Measurements from ENCODE around the gene AOC1. TPM values are rescaled to one million over a fixed set of nuclear protein-coding genes. Genes with fewer than 3 reads are reported as not detected.

Gene AOC1
- total RNA-seq, 2 experiments from 2014 or later = not detected

GRCh38 chr7:150903606-150904005, 51.3 kb downstream of the AOC1 start:
- Histone ChIP-seq H3K4me1 (ENCODE audit: insufficient read depth, low read length, poor library complexity, severe bottlenecking) (peaks cover 37% of the 10 kb centered on the region), H3K36me3 (ENCODE audit: insufficient read depth, low read length) (no peaks in the 10 kb centered on the region), H3K27ac (ENCODE audit: low read depth, low read length, poor library complexity, severe bottlenecking) (no peak overlapping the region), H2AFZ (ENCODE audit: low read length) (no peak overlapping the region), H3K9me2 (ENCODE audit: insufficient read depth, low read length) (0 out of 2 replicates have a peak, but pooled peaks cover 2% of the 10 kb centered on the region), H4K20me1 (ENCODE audit: insufficient read depth, low read length) (no peaks in the 10 kb centered on the region), H3K4me2 (ENCODE audit: low read length) (no peak overlapping the region), H3K79me2 (ENCODE audit: insufficient read depth, low read depth, low read length) (no peaks in the 10 kb centered on the region), H3K9me3 (ENCODE audit: low read length) (no peaks in the 10 kb centered on the region), H3K4me3 (ENCODE audit: low read depth, low read length, poor library complexity, severe bottlenecking) (no peak overlapping the region)
- BruUV-seq (replicated peaks) = no TSS peak
- intact Hi-C loops (cut with micrococcal nuclease; ENCODE audit: unreplicated experiment) = no loop called here
- TF ChIP-seq, protein P1, sequence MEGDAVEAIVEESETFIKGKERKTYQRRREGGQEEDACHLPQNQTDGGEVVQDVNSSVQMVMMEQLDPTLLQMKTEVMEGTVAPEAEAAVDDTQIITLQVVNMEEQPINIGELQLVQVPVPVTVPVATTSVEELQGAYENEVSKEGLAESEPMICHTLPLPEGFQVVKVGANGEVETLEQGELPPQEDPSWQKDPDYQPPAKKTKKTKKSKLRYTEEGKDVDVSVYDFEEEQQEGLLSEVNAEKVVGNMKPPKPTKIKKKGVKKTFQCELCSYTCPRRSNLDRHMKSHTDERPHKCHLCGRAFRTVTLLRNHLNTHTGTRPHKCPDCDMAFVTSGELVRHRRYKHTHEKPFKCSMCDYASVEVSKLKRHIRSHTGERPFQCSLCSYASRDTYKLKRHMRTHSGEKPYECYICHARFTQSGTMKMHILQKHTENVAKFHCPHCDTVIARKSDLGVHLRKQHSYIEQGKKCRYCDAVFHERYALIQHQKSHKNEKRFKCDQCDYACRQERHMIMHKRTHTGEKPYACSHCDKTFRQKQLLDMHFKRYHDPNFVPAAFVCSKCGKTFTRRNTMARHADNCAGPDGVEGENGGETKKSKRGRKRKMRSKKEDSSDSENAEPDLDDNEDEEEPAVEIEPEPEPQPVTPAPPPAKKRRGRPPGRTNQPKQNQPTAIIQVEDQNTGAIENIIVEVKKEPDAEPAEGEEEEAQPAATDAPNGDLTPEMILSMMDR (conservative IDR thresholded peaks at IDR 0.05; ENCODE audit: low read length) = no peak
- no peak for TF ChIP-seq EZH2phosphoT487 (IDR thresholded peaks at IDR 0.05; ENCODE audit: borderline replicate concordance, low read depth, low read length)
- CTCF ChIA-PET (ENCODE audit: unreplicated experiment) = no interaction called here
- no peak for DNase-seq (ENCODE audit: low spot score)
- POLR2A ChIA-PET = interaction anchor here (0.7 to 0.8 kb wide), 3 partner anchors 18 to 55 kb away, joined by 3 to 6 read pairs (median 3); no protein-coding TSS in a partner anchor

DNA sequence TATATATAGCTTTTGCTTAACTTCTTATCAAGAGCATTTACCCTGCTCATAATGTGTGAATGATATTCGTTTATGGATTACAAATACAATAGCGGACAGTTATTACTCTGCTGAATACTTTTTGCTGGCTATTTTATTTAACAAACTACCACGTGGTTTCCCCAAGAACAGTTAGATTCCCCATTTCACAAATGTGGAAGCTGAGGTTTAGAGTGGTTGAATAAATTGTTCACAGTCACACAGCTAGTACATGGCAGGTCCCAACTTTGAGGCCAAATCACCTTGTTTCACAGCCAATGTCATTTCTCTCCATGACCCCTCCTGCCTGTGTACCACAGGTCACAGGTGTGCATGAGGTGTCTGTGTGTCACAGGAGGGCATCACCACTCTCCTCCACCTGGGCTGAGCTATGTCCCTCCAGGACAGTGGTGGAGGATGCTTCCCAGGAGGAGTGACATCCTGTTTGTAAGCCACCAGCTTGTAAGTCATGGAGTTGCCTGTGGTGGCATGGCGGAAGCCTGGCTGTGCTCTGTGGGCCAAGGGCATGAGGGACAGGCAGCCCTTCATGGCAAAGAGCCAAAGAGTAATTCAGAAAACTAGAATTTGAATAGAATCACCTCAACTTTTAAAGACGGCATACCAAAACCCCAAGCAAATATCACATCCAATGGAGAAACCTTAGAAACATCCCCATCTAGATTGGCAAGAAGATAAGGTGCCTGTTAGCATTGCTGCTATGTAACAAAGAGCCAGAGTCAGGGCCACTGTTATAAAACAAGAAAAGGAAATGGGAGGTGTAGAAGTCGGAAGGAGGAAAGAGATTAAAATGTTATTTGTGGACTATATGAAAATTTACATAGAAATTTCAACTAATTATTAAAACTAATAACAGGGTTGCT, 51.9 kb downstream of the AOC1 start:
- BruUV-seq (replicated peaks) = no TSS peak
- no peak for TF ChIP-seq EZH2phosphoT487 (IDR thresholded peaks at IDR 0.05; ENCODE audit: borderline replicate concordance, low read depth, low read length)
- TF ChIP-seq, protein P1 (conservative IDR thresholded peaks at IDR 0.05; ENCODE audit: low read length) = no peak
- ChIA-PET CTCF (ENCODE audit: unreplicated experiment) (no interaction called here), POLR2A (interaction anchor here (0.7 to 0.8 kb wide), 2 partner anchors 19 to 55 kb away, joined by 3 read pairs; no protein-coding TSS in a partner anchor)
- Histone ChIP-seq H4K20me1 (ENCODE audit: insufficient read depth, low read length) (no peaks in the 10 kb centered on the region), H3K9me3 (ENCODE audit: low read length) (no peaks in the 10 kb centered on the region), H3K79me2 (ENCODE audit: insufficient read depth, low read depth, low read length) (no peaks in the 10 kb centered on the region), H3K9me2 (ENCODE audit: insufficient read depth, low read length) (0 out of 2 replicates have a peak, but pooled peaks cover 2% of the 10 kb centered on the region), H3K4me3 (ENCODE audit: low read depth, low read length, poor library complexity, severe bottlenecking) (no peak overlapping the region), H3K27ac (ENCODE audit: low read depth, low read length, poor library complexity, severe bottlenecking) (no peak overlapping the region), H3K36me3 (ENCODE audit: insufficient read depth, low read length) (no peaks in the 10 kb centered on the region), H3K4me2 (ENCODE audit: low read length) (no peak overlapping the region; the same call in 1 of the 2 replicates), H3K4me1 (ENCODE audit: insufficient read depth, low read length, poor library complexity, severe bottlenecking) (peaks cover 31% of the 10 kb centered on the region), H2AFZ (ENCODE audit: low read length) (no peak overlapping the region)
- DNase-seq (ENCODE audit: low spot score) = no peak
- intact Hi-C loops (cut with micrococcal nuclease; ENCODE audit: unreplicated experiment) = no loop called here

Measured in OCI-LY7 (cell line).